Body of pancreas (tissue), 4 donors: ENCODE results near the gene OR2T29. TPM values are rescaled to one million over a fixed set of nuclear protein-coding genes. Genes with fewer than 3 reads are reported as not detected.
"Not testable (repeated sequence)": the region's sequence is repeated elsewhere in the genome, so short reads cannot be mapped to it uniquely, and the experiment has no call there.

Experiments used
- ATAC-seq: fragments of 150-250 bp; one replicate; pipeline ENCODE4 v1.9.1; 2016
- DNase-seq, 4 donors: peaks; one replicate each; pipeline ENCODE4 v3.0.0-alpha.2; 2019
- H3K27ac ChIP-seq, 4 donors: fragments of 200-600 bp; sonication (generic); 1 replicate in 3 of 4; 2 replicates in 1 of 4; pipeline versions ENCODE4 v1.5.1 to v1.6.1; 2016 to 2019; ENCODE audit warnings: mild to moderate bottlenecking in 1 of 4, mixed read lengths in 1 of 4, moderate library complexity in 1 of 4
- H3K27me3 ChIP-seq, 2 donors: fragments of 200-600 bp; sonication (generic); one replicate each; pipeline ENCODE4 v1.6.0; 2016; ENCODE audit warnings: mild to moderate bottlenecking in 1 of 2
- H3K36me3 ChIP-seq, 2 donors: fragments of 200-600 bp; sonication (generic); replicated peaks in 1 of 2; 2 replicates each; pipeline ENCODE4 v1.5.1; 2016; ENCODE audit warnings: low read depth in 2 of 2; ENCODE audit not compliant: insufficient read depth in 1 of 2
- H3K4me1 ChIP-seq: fragments of 200-600 bp; sonication (generic); one replicate; pipeline ENCODE4 v1.6.0; 2016
- H3K4me3 ChIP-seq, 2 donors: fragments of 200-600 bp; sonication (generic); 1 replicate in 1 of 2; 2 replicates in 1 of 2; pipeline ENCODE4 v1.5.1; 2016 to 2019
- H3K9me3 ChIP-seq, 3 donors: fragments of 200-600 bp; sonication (generic); 1 replicate in 2 of 3; 2 replicates in 1 of 3; pipeline ENCODE4 v1.5.1; 2016
- CTCF ChIP-seq, 7 experiments: fragments of 450-650 bp in 4 of 7; fragments of 200-600 bp in 3 of 7; sonication (generic) in 3 of 7; IDR thresholded peaks; one replicate each; pipeline ENCODE4 v1.5.1; 2016 to 2019; ENCODE audit warnings: antibody characterized with exemption in 7 of 7
- POLR2A ChIP-seq, 3 donors: fragments of 450-650 bp; IDR thresholded peaks; one replicate each; pipeline ENCODE4 v1.6.1; 2016; ENCODE audit warnings: antibody characterized with exemption in 3 of 3, mild to moderate bottlenecking in 2 of 3
- WGBS, 2 donors: methylation state at CpG; one replicate each; pipeline ENCODE4 v1.1.5; 2017; 5-methylcytosine and 5-hydroxymethylcytosine counted together
- intact Hi-C: fragments of 100-400 bp; cut with DNase I; formaldehyde crosslinking; loops from one replicate; pipeline ENCODE4 v1.15.1; 2023
- total RNA-seq, 2 donors: library from RNA; depleted of rRNA; stranded (reverse); fragments of >200 nt; gene quantifications; one replicate each; pipeline ENCODE4 v1.1.0, GENCODE V29; 2016

The OR2T29 gene
- not detected for total RNA-seq

DNA sequence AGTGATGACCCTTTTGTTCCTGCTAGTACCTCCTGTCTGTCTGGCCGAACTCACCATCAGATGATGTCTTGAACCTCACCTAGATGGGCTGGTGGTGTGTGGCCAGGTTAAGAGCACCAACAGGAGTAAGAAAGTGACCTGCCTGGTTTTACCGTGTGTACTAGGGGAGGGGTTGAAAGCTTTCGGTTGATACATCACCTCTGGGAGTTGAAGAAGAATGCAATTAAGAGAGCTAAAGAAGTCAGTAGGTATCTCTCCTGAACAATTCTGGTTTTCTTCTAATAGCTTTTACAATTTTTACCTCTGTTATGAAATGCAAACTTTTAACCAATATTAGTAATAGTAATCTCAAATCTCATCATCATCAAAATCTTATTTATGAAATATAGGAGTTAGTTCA is at the start of gene OR2T29:
Gene OR2T29 (minus strand): TSS at position 101 of the 400 bp plus-strand sequence. CDS start 3,281 bp downstream, outside the sequence.
- ATAC-seq, H3K9me3 ChIP-seq, H3K4me3 ChIP-seq, DNase-seq, intact Hi-C loops, H3K4me1 ChIP-seq, H3K27ac ChIP-seq, H3K27me3 ChIP-seq, H3K36me3 ChIP-seq: not testable (repeated sequence)
- WGBS, 2 donors: 30 to 53% methylated on average over 1 to 2 of the region's 3 CpGs

GRCh38 chr1:248611883-248612414 is 49.4 kb upstream of the OR2T29 start:
- no peaks in the 10 kb centered on the region for H3K9me3 ChIP-seq
- H3K4me1 ChIP-seq: no peaks in the 10 kb centered on the region
- intact Hi-C loops: no loop called here
- no peak for ATAC-seq
- TF ChIP-seq POLR2A (IDR thresholded peaks at IDR 0.05): no peak
- no peak for TF ChIP-seq CTCF (IDR thresholded peaks at IDR 0.05)
- H3K27me3 ChIP-seq: no peaks in the 10 kb centered on the region
- DNase-seq: no peak
- 69 to 83% methylated on average over 3 to 4 of the region's 4 CpGs for WGBS, 2 donors
- H3K27ac ChIP-seq: no peak overlapping the region
- H3K36me3 ChIP-seq: no peaks in the 10 kb centered on the region
- no peak overlapping the region for H3K4me3 ChIP-seq

DNA sequence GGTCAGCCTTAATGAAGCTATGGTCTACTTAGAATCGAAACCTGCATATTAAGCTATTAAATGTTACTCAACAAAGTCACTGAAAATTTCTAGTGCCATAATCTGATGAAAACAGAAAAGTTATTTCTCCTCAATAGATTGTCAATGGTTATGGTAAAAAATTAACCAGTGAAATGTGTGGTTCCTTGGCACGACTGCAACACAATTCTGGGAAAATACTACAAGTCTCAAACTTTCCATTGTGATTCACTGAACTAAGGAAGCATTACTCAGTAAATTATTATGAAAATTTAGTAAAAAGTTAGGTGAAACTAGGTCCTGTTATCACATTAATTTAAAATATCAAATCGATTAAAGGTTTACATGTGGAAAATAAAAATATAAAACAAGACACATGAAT is 47.7 kb upstream of the OR2T29 start:
- ATAC-seq (no peak), DNase-seq (no peak)
- Histone ChIP-seq H3K4me1 (no peaks in the 10 kb centered on the region), H3K36me3 (no peaks in the 10 kb centered on the region), H3K27me3 (no peaks in the 10 kb centered on the region), H3K4me3 (no peak overlapping the region), H3K27ac (no peak overlapping the region), H3K9me3 (no peaks in the 10 kb centered on the region)
- TF ChIP-seq CTCF (IDR thresholded peaks at IDR 0.05) (no peak), POLR2A (IDR thresholded peaks at IDR 0.05) (no peak)
- 18 to 29% methylated on average over 3 of the region's 3 CpGs for WGBS, 2 donors
- intact Hi-C loops: no loop called here

DNA sequence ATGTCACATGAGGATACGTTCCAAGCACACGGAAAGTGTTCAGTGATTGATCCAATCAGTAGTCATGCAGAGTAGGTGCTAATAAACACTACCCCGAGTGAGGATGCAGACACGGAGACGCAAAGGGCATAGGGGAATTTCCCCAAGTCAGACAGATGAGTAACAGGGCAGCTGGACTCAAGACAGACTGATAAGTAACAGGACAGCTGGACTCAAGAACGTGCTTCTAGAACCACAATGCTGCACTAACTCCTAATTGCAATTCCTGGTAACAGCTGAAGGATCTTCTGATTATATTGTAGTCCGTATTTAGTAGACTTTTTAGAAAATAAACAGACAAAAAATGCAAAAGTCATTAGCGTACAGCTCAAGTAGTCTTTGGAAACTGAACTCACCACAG is 36.8 kb upstream of the OR2T29 start:
- 55 to 56% methylated on average over 8 of the region's 8 CpGs for WGBS, 2 donors
- no peak for TF ChIP-seq CTCF (IDR thresholded peaks at IDR 0.05)
- TF ChIP-seq POLR2A (IDR thresholded peaks at IDR 0.05): no peak
- DNase-seq (no peak), ATAC-seq (no peak)
- H3K27ac ChIP-seq: no peak overlapping the region
- H3K27me3 ChIP-seq: no peaks in the 10 kb centered on the region
- H3K36me3 ChIP-seq: no peaks in the 10 kb centered on the region
- H3K4me3 ChIP-seq: no peak overlapping the region
- H3K4me1 ChIP-seq: no peaks in the 10 kb centered on the region
- no peaks in the 10 kb centered on the region for H3K9me3 ChIP-seq
- intact Hi-C loops: no loop called here

DNA sequence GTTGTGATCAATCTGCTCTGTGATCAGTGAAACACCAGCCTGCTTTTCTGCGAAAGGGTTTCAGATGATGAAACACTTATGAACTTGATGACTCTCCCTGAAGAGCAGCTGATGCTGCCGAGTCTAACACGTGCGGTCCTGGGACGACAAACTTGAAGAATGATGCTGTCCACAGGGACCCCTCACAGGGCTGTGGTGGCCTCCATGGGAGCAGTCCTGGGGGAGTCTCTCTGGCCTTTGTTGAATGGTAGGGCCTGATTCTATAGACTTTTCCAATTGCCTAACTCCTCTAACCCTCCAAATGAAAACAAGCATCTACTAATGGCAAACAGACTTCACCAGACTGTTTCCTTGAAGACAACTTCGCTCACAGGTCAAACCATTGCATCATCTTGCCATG is 35.0 kb upstream of the OR2T29 start, which contains the start of gene OR2T10:
Gene OR2T10 (minus strand): TSS at position 112 of the 400 bp plus-strand sequence. CDS start 3,932 bp downstream, outside the sequence.
- H3K27me3 ChIP-seq: no peaks in the 10 kb centered on the region
- intact Hi-C loops: no loop called here
- no peak within 1 kb of the TSS for H3K27ac ChIP-seq
- TF ChIP-seq POLR2A (IDR thresholded peaks at IDR 0.05) (no peak), CTCF (IDR thresholded peaks at IDR 0.05) (no peak)
- no peak for DNase-seq
- H3K9me3 ChIP-seq: no peaks in the 10 kb centered on the region
- no peaks in the 10 kb centered on the region for H3K4me1 ChIP-seq
- H3K4me3 ChIP-seq: no peak within 1 kb of the TSS
- ATAC-seq: no peak
- H3K36me3 ChIP-seq: no peaks in the 10 kb centered on the region
- 74 to 78% methylated on average over 6 of the region's 6 CpGs for WGBS, 2 donors
